ENCODE results near the gene NBPF3.
"Not testable (repeated sequence)": the region's sequence is repeated elsewhere in the genome, so short reads cannot be mapped to it uniquely, and the experiment has no call there.

The NBPF3 gene

GRCh38 chr1:21495225-21495820, 55.4 kb downstream of the NBPF3 start:
- DNase-seq = no peak

GRCh38 chr1:21496063-21496462, 56.1 kb downstream of the NBPF3 start:
- no peak for DNase-seq

GRCh38 chr1:21496886-21497285, 56.9 kb downstream of the NBPF3 start:
- DNase-seq = no peak

- no peak for DNase-seq
These were observed 57.6 kb downstream of the NBPF3 start for GRCh38 chr1:21497466-21498061.

- peak; percentile 38 for DNase-seq
These were observed 59.5 kb downstream of the NBPF3 start for GRCh38 chr1:21499283-21499950.

- no peak for DNase-seq
These were observed 63.9 kb downstream of the NBPF3 start for GRCh38 chr1:21503706-21504377.

GRCh38 chr1:21506804-21507203, 66.9 kb downstream of the NBPF3 start:
- DNase-seq = no peak

GRCh38 chr1:21507511-21508270, 67.8 kb downstream of the NBPF3 start:
- DNase-seq = no peak

GRCh38 chr1:21508580-21509350, 68.8 kb downstream of the NBPF3 start:
- peak; percentile 42 for DNase-seq

- no peak for DNase-seq
These were observed 69.6 kb downstream of the NBPF3 start, which contains the start of gene ALPL for GRCh38 chr1:21509351-21510112. ALPL (plus strand) TSS chr1:21509423; CDS start chr1:21554082, 44,659 bp downstream.

- DNase-seq = no peak
These were observed 70.2 kb downstream of the NBPF3 start for GRCh38 chr1:21510113-21510493.

GRCh38 chr1:21510885-21511578, 71.1 kb downstream of the NBPF3 start:
- DNase-seq = no peak

- DNase-seq = peak; percentile 92
These were observed 71.9 kb downstream of the NBPF3 start for GRCh38 chr1:21511579-21512522.

GRCh38 chr1:21514245-21514644, 74.3 kb downstream of the NBPF3 start:
- no peak for DNase-seq

GRCh38 chr1:21517161-21517589, 77.2 kb downstream of the NBPF3 start:
- DNase-seq = no peak

GRCh38 chr1:21517660-21518480, 77.9 kb downstream of the NBPF3 start:
- DNase-seq = no peak

GRCh38 chr1:21518774-21519455, 79.0 kb downstream of the NBPF3 start:
- no peak for DNase-seq

GRCh38 chr1:21519486-21520070, 79.6 kb downstream of the NBPF3 start:
- not testable (repeated sequence) for DNase-seq
